Body of pancreas (tissue), 4 donors: Measurements from ENCODE around the gene LSM14B.

Source experiments
- POLR2A ChIP-seq, 3 donors: fragments of 450-650 bp; IDR thresholded peaks; one replicate each; pipeline ENCODE4 v1.6.1; 2016; ENCODE audit warnings: antibody characterized with exemption in 3 of 3, mild to moderate bottlenecking in 2 of 3
- TF ChIP-seq, protein P1 (sequence below), 7 experiments: fragments of 450-650 bp in 4 of 7; fragments of 200-600 bp in 3 of 7; sonication (generic) in 3 of 7; IDR thresholded peaks; one replicate each; pipeline ENCODE4 v1.5.1; 2016 to 2019; ENCODE audit warnings: antibody characterized with exemption in 7 of 7

DNA sequence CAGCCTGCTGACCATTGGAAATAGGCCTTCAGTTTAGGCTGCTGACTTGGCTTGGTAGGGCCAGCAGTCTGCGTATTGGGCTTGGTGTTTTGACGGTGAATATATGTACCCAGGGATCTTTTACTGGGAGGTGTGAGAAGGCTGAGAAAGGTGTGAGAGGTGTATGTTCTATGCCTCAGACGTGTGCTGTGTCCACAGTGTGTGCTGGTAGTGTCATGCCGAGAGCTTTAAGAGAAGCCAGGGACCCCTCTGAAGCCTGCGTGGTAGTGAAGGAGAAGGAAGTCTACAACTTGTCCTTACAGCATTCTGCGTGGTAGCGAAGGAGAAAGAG, 23.4 kb downstream of the LSM14B start:
- TF ChIP-seq, protein P1, sequence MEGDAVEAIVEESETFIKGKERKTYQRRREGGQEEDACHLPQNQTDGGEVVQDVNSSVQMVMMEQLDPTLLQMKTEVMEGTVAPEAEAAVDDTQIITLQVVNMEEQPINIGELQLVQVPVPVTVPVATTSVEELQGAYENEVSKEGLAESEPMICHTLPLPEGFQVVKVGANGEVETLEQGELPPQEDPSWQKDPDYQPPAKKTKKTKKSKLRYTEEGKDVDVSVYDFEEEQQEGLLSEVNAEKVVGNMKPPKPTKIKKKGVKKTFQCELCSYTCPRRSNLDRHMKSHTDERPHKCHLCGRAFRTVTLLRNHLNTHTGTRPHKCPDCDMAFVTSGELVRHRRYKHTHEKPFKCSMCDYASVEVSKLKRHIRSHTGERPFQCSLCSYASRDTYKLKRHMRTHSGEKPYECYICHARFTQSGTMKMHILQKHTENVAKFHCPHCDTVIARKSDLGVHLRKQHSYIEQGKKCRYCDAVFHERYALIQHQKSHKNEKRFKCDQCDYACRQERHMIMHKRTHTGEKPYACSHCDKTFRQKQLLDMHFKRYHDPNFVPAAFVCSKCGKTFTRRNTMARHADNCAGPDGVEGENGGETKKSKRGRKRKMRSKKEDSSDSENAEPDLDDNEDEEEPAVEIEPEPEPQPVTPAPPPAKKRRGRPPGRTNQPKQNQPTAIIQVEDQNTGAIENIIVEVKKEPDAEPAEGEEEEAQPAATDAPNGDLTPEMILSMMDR (IDR thresholded peaks at IDR 0.05): no peak
- no peak for TF ChIP-seq POLR2A (IDR thresholded peaks at IDR 0.05)
